ENCODE results near the gene RAB6B.

DNA sequence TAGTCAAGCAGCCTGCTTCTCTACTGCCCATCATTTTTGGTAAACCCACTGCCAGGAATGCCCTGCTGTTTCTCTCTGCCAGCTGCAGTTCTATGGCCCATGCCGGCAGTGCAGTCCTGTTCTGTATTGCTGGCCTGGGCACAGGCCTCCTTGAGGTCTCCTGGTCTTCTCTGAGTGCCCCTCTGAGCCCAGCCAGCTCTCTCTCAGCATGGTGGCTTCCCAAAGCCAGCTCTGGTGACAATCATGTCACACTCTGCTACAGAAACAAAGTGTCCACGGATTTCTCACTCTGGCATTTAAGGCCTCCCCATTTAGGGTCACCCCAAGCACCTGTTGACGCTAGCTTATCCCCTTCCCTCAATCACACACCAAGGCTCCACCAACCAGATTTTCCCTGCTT is 65.6 kb downstream of the RAB6B start:
- TF ChIP-seq, protein P1, sequence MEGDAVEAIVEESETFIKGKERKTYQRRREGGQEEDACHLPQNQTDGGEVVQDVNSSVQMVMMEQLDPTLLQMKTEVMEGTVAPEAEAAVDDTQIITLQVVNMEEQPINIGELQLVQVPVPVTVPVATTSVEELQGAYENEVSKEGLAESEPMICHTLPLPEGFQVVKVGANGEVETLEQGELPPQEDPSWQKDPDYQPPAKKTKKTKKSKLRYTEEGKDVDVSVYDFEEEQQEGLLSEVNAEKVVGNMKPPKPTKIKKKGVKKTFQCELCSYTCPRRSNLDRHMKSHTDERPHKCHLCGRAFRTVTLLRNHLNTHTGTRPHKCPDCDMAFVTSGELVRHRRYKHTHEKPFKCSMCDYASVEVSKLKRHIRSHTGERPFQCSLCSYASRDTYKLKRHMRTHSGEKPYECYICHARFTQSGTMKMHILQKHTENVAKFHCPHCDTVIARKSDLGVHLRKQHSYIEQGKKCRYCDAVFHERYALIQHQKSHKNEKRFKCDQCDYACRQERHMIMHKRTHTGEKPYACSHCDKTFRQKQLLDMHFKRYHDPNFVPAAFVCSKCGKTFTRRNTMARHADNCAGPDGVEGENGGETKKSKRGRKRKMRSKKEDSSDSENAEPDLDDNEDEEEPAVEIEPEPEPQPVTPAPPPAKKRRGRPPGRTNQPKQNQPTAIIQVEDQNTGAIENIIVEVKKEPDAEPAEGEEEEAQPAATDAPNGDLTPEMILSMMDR (conservative IDR thresholded peaks at IDR 0.05): no peak
- no peak for TF ChIP-seq EZH2 (IDR thresholded peaks at IDR 0.05; ENCODE audit: low read depth)

Data from PC-9 (cell line).